ENCODE measurements around the gene MYO9B.

DNA sequence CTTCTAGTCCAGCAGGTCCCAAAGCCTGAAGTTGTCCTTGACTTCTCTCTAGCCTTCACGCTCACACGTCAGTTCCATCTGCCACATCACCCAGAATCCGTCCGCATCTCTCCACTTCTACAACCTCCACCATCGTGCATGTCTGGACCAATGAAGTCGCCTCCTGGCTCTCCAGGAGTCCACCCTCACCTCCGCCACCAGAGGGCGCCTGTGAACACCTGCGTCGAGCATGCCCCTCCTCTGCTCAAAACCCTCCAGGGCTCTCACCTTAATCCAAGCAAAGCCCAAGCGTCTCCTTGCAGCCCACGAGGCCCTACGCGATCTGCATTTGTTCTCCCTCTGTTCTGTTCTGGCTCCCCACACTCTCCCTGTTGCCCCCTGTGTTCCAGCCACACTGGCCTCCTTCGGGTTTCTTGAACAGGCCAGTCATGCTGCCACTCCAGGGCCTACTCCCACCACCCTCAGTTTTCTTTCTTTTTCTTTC lies 185.3 kb downstream of the MYO9B start:
- TF ChIP-seq EP300 (IDR thresholded peaks at IDR 0.05; ENCODE audit: low read depth) (no peak), POLR2AphosphoS5 (IDR thresholded peaks at IDR 0.05) (no peak)
- TF ChIP-seq, protein P1, sequence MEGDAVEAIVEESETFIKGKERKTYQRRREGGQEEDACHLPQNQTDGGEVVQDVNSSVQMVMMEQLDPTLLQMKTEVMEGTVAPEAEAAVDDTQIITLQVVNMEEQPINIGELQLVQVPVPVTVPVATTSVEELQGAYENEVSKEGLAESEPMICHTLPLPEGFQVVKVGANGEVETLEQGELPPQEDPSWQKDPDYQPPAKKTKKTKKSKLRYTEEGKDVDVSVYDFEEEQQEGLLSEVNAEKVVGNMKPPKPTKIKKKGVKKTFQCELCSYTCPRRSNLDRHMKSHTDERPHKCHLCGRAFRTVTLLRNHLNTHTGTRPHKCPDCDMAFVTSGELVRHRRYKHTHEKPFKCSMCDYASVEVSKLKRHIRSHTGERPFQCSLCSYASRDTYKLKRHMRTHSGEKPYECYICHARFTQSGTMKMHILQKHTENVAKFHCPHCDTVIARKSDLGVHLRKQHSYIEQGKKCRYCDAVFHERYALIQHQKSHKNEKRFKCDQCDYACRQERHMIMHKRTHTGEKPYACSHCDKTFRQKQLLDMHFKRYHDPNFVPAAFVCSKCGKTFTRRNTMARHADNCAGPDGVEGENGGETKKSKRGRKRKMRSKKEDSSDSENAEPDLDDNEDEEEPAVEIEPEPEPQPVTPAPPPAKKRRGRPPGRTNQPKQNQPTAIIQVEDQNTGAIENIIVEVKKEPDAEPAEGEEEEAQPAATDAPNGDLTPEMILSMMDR (IDR thresholded peaks at IDR 0.05): peak; percentile 89 to 94 (median 92)
